Amniotic epithelial cell (primary cell): ENCODE data around the gene PDLIM5.

Experiments
- DNase-seq: peaks from one replicate; pipeline ENCODE4 v3.0.0-alpha.2; 2010; ENCODE audit warnings: low read depth

Gene PDLIM5

GRCh38 chr4:94559351-94559806, 107.6 kb downstream of the PDLIM5 start:
- no peak for DNase-seq

GRCh38 chr4:94561249-94562024, 109.7 kb downstream of the PDLIM5 start:
- DNase-seq: peak; percentile 70

- no peak for DNase-seq
Measured at GRCh38 chr4:94562285-94562684, 110.5 kb downstream of the PDLIM5 start.

- DNase-seq: no peak
Measured at GRCh38 chr4:94564252-94564651, 112.5 kb downstream of the PDLIM5 start.

GRCh38 chr4:94566420-94566819, 114.7 kb downstream of the PDLIM5 start:
- DNase-seq: no peak

GRCh38 chr4:94567811-94568210, 116.1 kb downstream of the PDLIM5 start:
- DNase-seq: no peak

GRCh38 chr4:94570558-94570957, 118.8 kb downstream of the PDLIM5 start:
- DNase-seq: peak; percentile 57

GRCh38 chr4:94571298-94571697, 119.6 kb downstream of the PDLIM5 start:
- DNase-seq: no peak

GRCh38 chr4:94571715-94572114, 120.0 kb downstream of the PDLIM5 start:
- DNase-seq: peak; percentile 34

- no peak for DNase-seq
Measured at GRCh38 chr4:94574050-94574449, 122.3 kb downstream of the PDLIM5 start.

GRCh38 chr4:94574616-94575015, 122.9 kb downstream of the PDLIM5 start:
- DNase-seq: no peak

- DNase-seq: no peak
Measured at GRCh38 chr4:94575652-94576051, 123.9 kb downstream of the PDLIM5 start.

- DNase-seq: no peak
Measured at GRCh38 chr4:94576210-94576609, 124.5 kb downstream of the PDLIM5 start.

- DNase-seq: peak; percentile 71
Measured at GRCh38 chr4:94577136-94577535, 125.4 kb downstream of the PDLIM5 start.

- no peak for DNase-seq
Measured at GRCh38 chr4:94578195-94578594, 126.5 kb downstream of the PDLIM5 start.

- DNase-seq: no peak
Measured at GRCh38 chr4:94581766-94582165, 130.0 kb downstream of the PDLIM5 start.

- DNase-seq: peak; percentile 45
Measured at GRCh38 chr4:94582517-94582916, 130.8 kb downstream of the PDLIM5 start.

GRCh38 chr4:94583914-94584641, 132.3 kb downstream of the PDLIM5 start:
- no peak for DNase-seq

- no peak for DNase-seq
Measured at GRCh38 chr4:94588896-94589693, 137.4 kb downstream of the PDLIM5 start.

- no peak for DNase-seq
Measured at GRCh38 chr4:94590493-94590892, 138.8 kb downstream of the PDLIM5 start.

GRCh38 chr4:94591289-94591688, 139.5 kb downstream of the PDLIM5 start:
- DNase-seq: no peak

- DNase-seq: no peak
Measured at GRCh38 chr4:94595013-94595412, 143.3 kb downstream of the PDLIM5 start.
